ENCODE measurements around the gene SEMA6D.
A peak's percentile ranks its signal among the peaks of the same experiment; 100 is the strongest.

The SEMA6D gene

GRCh38 chr15:47708161-47708980 lies 8.9 kb upstream of the SEMA6D start:
- no peaks in the 10 kb centered on the region for H3F3A ChIP-seq (ENCODE audit: insufficient read depth, low read length)
- no peaks in the 10 kb centered on the region for H3K79me2 ChIP-seq (ENCODE audit: low read length)
- no peak for DNase-seq
- no peak overlapping the region for H3K9ac ChIP-seq (ENCODE audit: low read length)
- no peak overlapping the region for H3K27ac ChIP-seq (ENCODE audit: low read length)
- no peaks in the 10 kb centered on the region for H4K20me1 ChIP-seq (ENCODE audit: insufficient read depth, low read length)
- H3K4me2 ChIP-seq (ENCODE audit: low read depth, low read length) = no peak overlapping the region
- H3K4me3 ChIP-seq (ENCODE audit: low read length) = no peak overlapping the region
- no peaks in the 10 kb centered on the region for H3K27me3 ChIP-seq (replicated peaks; ENCODE audit: insufficient read depth, low read length)
- H3K4me1 ChIP-seq (ENCODE audit: low read length) = no peaks in the 10 kb centered on the region
- no peak overlapping the region for H2AFZ ChIP-seq (ENCODE audit: low read length)
- TF ChIP-seq CTCF (IDR thresholded peaks at IDR 0.05; ENCODE audit: low read length) = no peak
- no peaks in the 10 kb centered on the region for H3K9me2 ChIP-seq (replicated peaks; ENCODE audit: insufficient read depth, low read length)
- H3K9me3 ChIP-seq (replicated peaks; ENCODE audit: insufficient read depth, low read length) = no peaks in the 10 kb centered on the region
- no peaks in the 10 kb centered on the region for H3K36me3 ChIP-seq (replicated peaks; ENCODE audit: insufficient read depth, low read length)

GRCh38 chr15:47711655-47712054 lies 5.7 kb upstream of the SEMA6D start:
- Histone ChIP-seq H3K79me2 (ENCODE audit: low read length) (no peaks in the 10 kb centered on the region), H3K4me3 (ENCODE audit: low read length) (no peak overlapping the region), H3K9me2 (replicated peaks; ENCODE audit: insufficient read depth, low read length) (no peaks in the 10 kb centered on the region), H3K4me1 (ENCODE audit: low read length) (no peaks in the 10 kb centered on the region), H2AFZ (ENCODE audit: low read length) (peak overlapping the region; percentile 30; the same call in 1 of the 2 replicates), H3K27me3 (replicated peaks; ENCODE audit: insufficient read depth, low read length) (no peaks in the 10 kb centered on the region), H3K9me3 (replicated peaks; ENCODE audit: insufficient read depth, low read length) (no peaks in the 10 kb centered on the region), H3F3A (ENCODE audit: insufficient read depth, low read length) (no peaks in the 10 kb centered on the region), H3K4me2 (ENCODE audit: low read depth, low read length) (no peak overlapping the region), H3K27ac (ENCODE audit: low read length) (no peak overlapping the region), H4K20me1 (ENCODE audit: insufficient read depth, low read length) (no peaks in the 10 kb centered on the region), H3K36me3 (replicated peaks; ENCODE audit: insufficient read depth, low read length) (no peaks in the 10 kb centered on the region), H3K9ac (ENCODE audit: low read length) (no peak overlapping the region)
- DNase-seq = peak; percentile 48
- TF ChIP-seq EZH2phosphoT487 (IDR thresholded peaks at IDR 0.05; ENCODE audit: low read length) (no peak), CTCF (IDR thresholded peaks at IDR 0.05; ENCODE audit: low read length) (peak; percentile 72), EZH2 (optimal IDR thresholded peaks at IDR 0.05; ENCODE audit: low read depth, low read length) (no peak)

- no peak for DNase-seq
- Histone ChIP-seq H3K9me2 (replicated peaks; ENCODE audit: insufficient read depth, low read length) (no peaks in the 10 kb centered on the region), H3K79me2 (ENCODE audit: low read length) (no peaks in the 10 kb centered on the region), H4K20me1 (ENCODE audit: insufficient read depth, low read length) (no peaks in the 10 kb centered on the region), H3K9me3 (replicated peaks; ENCODE audit: insufficient read depth, low read length) (no peaks in the 10 kb centered on the region), H2AFZ (ENCODE audit: low read length) (no peak overlapping the region), H3K4me3 (ENCODE audit: low read length) (no peak overlapping the region), H3K4me2 (ENCODE audit: low read depth, low read length) (no peak overlapping the region), H3K9ac (ENCODE audit: low read length) (no peak overlapping the region), H3K4me1 (ENCODE audit: low read length) (no peaks in the 10 kb centered on the region), H3K27me3 (replicated peaks; ENCODE audit: insufficient read depth, low read length) (no peaks in the 10 kb centered on the region), H3K27ac (ENCODE audit: low read length) (no peak overlapping the region), H3F3A (ENCODE audit: insufficient read depth, low read length) (no peaks in the 10 kb centered on the region), H3K36me3 (replicated peaks; ENCODE audit: insufficient read depth, low read length) (no peaks in the 10 kb centered on the region)
- no peak for TF ChIP-seq EZH2 (optimal IDR thresholded peaks at IDR 0.05; ENCODE audit: low read depth, low read length)
These were observed 1.9 kb upstream of the SEMA6D start for GRCh38 chr15:47715402-47715801.

GRCh38 chr15:47715856-47716445 lies 1.4 kb upstream of the SEMA6D start:
- Histone ChIP-seq H3K27ac (ENCODE audit: low read length) (no peak overlapping the region), H2AFZ (ENCODE audit: low read length) (no peak overlapping the region), H4K20me1 (ENCODE audit: insufficient read depth, low read length) (no peaks in the 10 kb centered on the region), H3K27me3 (replicated peaks; ENCODE audit: insufficient read depth, low read length) (no peaks in the 10 kb centered on the region), H3K4me3 (ENCODE audit: low read length) (no peak overlapping the region), H3K9me2 (replicated peaks; ENCODE audit: insufficient read depth, low read length) (no peaks in the 10 kb centered on the region), H3K4me1 (ENCODE audit: low read length) (no peaks in the 10 kb centered on the region), H3K9ac (ENCODE audit: low read length) (no peak overlapping the region), H3K4me2 (ENCODE audit: low read depth, low read length) (no peak overlapping the region), H3K9me3 (replicated peaks; ENCODE audit: insufficient read depth, low read length) (no peaks in the 10 kb centered on the region), H3K79me2 (ENCODE audit: low read length) (no peaks in the 10 kb centered on the region), H3F3A (ENCODE audit: insufficient read depth, low read length) (no peaks in the 10 kb centered on the region), H3K36me3 (replicated peaks; ENCODE audit: insufficient read depth, low read length) (no peaks in the 10 kb centered on the region)
- DNase-seq = no peak
- no peak for TF ChIP-seq CTCF (IDR thresholded peaks at IDR 0.05; ENCODE audit: low read length)
- no peak for TF ChIP-seq EZH2phosphoT487 (IDR thresholded peaks at IDR 0.05; ENCODE audit: low read length)
- no peak for TF ChIP-seq EZH2 (optimal IDR thresholded peaks at IDR 0.05; ENCODE audit: low read depth, low read length)

Measured in MM.1S (cell line).